ENCODE data around the gene CAPN12. TPM values are rescaled to one million over a fixed set of nuclear protein-coding genes. Genes with fewer than 3 reads are reported as not detected.
"Not testable (repeated sequence)": the region's sequence is repeated elsewhere in the genome, so short reads cannot be mapped to it uniquely, and the experiment has no call there.

CAPN12 gene
- polyA plus RNA-seq, 5 donors, result 2.4 to 5.7 (median 3.6) TPM

GRCh38 chr19:38771569-38771968 lies 27.3 kb upstream of the CAPN12 start:
- not testable (repeated sequence) for DNase-seq

DNA sequence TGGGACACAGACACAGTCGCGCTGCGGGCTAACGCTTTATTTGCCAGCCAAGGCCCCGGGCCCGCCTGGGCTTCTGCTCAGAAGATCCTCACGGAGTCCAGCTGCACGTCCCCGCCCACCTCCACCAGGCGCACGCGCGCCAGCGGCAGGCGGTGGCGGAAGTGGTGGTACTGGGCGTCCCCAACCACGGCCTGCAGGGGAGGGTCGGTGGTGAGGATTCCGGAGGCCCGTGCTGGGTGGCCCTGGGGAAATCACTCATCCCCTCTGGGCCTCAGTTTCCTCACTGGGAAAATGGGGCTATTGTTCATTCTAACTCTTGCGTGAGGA lies 26.6 kb upstream of the CAPN12 start:
- DNase-seq, result not testable (repeated sequence)

GRCh38 chr19:38770228-38770948 lies 26.1 kb upstream of the CAPN12 start:
- DNase-seq, result not testable (repeated sequence)

DNA sequence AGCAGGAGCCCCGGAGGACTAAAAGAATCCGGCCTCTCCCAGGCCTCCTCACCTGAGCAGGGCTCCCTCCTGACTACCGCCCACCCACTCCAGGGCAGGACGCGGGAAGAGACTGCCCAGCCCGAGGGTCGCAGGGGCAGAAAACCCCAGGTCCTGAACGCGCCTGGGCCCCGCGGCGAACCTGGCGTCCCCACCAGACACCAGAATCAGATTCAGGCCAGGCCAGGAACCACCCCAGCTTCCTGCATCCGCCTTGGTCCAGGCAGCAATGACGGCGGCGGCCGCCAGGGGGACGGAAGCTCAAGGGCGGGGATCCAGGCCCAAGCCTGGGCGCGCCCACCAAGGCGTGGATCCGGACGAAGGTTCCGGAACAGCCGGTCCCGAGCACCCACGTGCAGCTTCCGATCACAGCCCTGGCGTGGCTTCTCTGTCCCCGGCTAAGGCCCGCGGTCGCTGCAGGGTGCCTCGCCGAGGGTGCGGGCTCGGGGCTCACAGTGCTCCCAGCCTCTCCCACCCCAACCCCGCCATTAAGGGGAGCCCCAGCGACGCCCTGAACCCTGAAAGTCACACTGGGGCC lies 25.4 kb upstream of the CAPN12 start:
- DNase-seq, result peak; percentile 78 to 81

DNA sequence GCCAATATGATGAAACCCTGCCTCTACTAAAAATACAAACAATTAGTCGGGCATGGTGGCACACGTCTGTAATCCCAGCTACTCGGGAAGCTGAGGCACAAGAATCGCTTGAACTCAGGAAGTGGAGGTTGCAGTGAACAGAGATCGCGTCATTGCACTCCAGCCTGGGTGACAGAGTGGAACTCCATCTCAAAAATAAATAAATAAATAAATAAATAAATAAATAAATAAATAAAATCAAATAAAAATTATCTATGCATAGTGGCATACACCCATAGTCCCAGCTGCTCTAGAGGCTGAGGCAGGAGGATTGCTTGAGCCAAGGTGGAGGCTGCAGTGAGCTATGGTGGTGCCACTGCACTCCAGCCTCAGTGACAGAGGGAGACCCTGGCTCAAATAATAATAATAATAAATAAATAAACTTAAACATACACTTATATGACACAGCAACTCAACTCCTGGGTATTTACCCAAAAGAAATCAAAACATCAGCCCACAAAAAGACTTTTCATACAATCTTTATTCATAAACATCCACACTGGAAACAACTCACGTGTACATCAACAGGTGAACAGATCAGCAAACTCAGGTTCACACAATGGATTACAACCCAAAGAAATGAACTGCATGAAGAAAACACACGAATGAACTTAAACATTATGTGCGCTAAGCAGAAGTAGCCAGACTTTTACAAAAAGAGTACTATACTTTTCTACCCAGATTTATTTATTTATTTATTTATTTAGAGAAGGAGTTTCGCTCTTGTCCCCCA lies 22.2 kb upstream of the CAPN12 start:
- no peak for DNase-seq

- DNase-seq, result no peak
These were observed 20.9 kb upstream of the CAPN12 start for GRCh38 chr19:38765214-38765613.

- no peak for DNase-seq
These were observed 19.5 kb upstream of the CAPN12 start for GRCh38 chr19:38763795-38764220.

DNA sequence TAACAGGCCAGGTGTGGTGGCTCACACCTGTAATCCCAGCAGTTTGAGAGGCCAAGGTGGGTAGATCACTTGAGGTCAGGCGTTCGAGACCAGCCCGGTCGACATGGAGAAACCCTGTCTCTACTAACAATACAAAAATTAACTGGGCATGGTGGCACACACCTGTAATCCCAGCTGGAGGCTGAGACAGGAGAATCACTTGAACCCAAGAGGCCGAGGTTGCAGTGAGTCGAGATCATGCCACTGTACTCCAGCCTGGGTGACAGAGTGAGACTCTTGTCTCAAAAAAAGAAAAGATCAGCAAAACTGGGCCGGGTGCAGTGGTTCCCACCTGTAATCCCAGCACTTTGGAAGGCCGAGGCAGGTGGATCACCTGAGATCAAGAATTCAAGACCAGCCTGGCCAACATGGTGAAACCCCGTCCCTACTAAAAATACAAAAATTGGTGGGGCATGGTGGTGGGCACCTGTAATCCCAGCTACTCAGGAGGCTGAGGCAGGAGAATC lies 17.7 kb upstream of the CAPN12 start:
- not testable (repeated sequence) for DNase-seq

DNA sequence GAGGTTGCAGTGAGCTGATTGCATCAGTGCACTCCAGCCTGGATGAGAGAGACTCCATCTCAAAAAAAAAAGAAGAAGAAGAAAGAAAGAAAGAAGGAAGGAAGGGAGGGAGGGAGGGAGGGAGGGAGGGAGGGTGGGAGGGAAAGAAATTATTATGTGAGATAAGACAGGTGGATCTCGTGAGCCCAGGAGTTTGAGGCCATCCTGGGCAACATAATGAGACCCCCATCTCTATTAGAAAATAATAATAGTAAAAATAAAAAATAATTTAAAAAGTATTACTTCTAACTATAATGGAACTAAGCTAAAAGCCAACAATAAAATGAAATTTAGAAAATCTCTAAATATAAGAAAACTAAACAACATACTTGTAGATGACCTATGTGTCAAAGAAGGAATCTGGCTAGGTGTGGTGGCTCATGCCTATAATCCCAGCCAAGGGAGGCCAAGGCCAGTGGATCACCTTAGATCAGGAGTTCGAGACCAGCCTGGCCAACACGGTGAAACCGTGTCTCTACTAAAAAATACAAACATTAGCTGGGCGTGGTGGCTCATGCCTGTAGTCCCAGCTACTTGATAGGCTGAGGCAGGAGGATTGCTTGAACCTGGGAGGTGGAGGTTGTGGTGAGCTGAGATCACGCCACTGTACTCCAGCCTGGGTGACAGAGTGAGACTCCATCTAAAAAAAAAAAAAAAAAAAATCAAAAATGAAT lies 16.7 kb upstream of the CAPN12 start:
- not testable (repeated sequence) for DNase-seq

DNA sequence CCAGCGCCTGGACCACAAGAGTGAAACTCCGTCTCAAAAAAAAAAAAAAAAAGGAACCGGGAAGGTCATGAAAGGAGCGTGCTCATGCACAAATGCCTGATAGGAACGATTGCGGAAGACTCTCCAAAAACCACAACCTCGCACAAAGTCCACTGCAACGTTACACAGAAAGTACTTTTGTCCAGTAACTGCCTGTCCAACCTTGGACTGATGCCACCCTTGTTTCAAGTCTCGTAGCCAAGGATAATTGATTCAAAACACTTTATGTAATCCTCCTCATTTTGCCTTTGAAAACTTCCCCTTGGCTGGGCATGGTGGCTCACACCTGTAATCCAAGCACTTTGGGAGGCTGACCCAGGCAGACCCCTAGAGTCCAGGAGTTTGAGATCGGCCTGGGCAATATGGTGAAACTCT lies 15.3 kb upstream of the CAPN12 start:
- no peak for DNase-seq

- DNase-seq, result not testable (repeated sequence)
These were observed 9.9 kb upstream of the CAPN12 start for GRCh38 chr19:38754196-38754595.

DNA sequence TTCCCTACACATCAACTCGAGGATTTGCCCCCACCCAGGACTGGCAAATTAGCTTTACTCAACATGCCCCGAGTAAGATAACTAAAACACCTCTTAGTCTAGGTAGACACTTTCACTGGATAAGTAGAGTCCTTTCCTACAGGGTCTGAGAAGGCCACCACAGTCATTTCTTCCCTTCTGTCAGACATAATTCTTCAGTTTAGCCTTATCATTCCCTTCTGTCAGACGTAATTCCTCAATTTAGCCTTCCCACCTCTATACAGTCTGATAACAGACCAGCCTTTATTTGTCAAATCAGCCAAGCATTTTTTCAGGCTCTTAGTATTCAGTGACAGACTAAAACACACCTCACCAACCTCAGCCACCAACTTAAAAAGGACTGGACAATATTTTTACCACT lies 9.5 kb upstream of the CAPN12 start:
- not testable (repeated sequence) for DNase-seq

- DNase-seq, result no peak
These were observed 1.0 kb upstream of the CAPN12 start for GRCh38 chr19:38745316-38745715.

DNA sequence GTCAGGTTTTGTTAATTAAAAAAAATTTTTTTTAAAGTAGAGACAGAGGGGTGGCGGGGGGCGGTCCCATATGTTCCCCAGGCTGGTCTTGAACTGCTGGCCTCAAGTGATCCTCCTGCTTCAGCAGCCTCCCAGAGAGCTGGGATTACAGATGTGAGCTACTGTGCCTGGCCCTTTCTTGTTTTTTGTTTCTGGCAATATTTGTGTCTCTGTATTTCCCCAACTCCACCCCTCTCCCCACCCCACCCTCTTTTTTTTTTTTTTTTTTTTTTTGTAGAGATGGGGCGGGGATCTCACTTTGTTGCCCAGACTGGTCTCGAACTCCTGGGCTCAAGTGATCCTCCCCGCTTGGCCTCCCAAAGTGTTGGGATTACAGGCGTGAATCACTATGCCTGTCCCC lies 600 bp upstream of the CAPN12 start:
- DNase-seq, result no peak

DNA sequence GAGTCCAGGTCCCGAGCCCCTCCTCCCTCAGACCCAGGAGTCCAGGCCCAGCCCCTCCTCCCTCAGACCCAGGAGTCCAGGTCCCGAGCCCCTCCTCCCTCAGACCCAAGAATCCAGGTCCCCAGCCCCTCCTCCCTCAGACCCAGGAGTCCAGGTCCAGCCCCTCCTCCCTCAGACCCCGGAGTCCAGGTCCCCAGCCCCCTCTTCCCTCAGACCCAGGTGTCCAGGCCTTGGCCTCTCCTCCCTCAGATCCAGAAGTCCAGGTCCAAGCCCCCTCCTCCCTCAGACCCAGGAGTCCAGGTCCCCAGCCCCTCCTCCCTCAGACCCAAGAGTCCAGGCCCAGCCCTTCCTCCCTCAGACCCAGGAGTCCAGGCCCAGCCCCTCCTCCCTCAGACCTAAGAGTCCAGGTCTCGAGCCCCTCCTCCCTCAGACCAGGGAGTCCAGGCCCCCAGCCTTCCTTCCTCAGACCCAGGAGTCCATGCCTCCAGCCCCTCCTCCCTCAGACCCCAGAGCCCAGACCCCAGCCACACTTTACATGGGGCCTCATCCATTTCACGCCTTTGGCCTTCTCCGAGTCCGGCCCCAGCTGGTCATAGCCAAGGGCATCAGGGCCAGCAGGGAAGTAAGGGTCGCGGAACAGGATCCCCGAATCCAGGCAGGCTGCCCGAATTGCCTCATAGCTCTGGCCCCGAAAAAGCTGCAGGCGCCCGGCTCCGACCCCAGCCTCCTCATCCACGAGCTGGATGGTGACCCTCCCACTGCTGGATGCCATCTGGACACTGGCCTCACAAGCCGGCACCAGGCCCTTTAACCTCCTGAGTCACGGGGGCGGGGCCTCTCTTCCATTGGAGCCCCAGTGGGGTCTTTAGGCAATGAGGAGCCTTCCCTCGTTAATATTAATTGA lies 628 bp downstream of the CAPN12 start:
- no peak for DNase-seq

- DNase-seq, result no peak
These were observed 1.4 kb downstream of the CAPN12 start for GRCh38 chr19:38742906-38743305.

GRCh38 chr19:38742296-38742695 lies 2.0 kb downstream of the CAPN12 start:
- no peak for DNase-seq

DNA sequence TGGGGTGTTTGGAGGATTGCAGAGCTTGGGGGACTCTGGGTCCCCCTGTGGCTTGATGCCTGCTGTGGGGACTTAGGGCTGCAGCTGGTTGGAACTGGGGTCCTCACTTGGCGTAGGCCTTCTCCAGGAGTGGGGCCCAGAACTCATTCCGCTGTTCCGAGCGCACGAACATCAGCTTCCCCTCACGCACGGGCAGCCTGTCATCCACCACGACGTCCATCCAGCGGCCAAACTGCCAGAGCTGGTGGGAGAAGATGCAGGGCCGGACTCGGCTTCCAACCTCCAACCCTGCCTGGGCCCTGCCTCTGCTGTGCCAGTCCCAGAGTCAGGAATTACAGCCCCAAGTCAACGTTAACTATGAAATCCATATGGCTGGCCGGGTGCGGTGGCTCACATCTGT lies 2.6 kb downstream of the CAPN12 start:
- no peak for DNase-seq

GRCh38 chr19:38740932-38741331 lies 3.3 kb downstream of the CAPN12 start:
- DNase-seq, result no peak

DNA sequence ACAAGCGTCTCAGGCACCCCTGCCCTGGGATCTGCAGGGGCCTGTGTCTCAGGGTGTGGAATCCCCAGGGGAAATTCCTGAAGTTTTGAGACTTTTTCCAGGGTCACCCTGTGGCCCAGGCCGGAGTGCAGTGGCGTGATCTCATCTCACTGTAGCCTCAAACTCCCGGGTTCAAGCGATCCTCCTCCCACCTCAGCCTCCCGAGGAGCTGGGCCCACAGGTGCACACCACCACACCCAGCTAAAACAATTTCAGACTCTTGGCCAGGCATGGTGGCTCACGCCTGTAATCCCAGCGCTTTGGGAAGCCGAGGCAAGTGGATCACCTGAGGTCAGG lies 4.0 kb downstream of the CAPN12 start:
- no peak for DNase-seq
